GM18511 (cell line): Measurements from ENCODE around the gene SAC3D1.
"Not testable (repeated sequence)": the region's sequence is repeated elsewhere in the genome, so short reads cannot be mapped to it uniquely, and the experiment has no call there.

Experiments used
- ATAC-seq: cut with Tn5 transposase; IDR thresholded peaks from one replicate; pipeline ENCODE4 v1.9.1; 2021; ENCODE audit warnings: mild to moderate bottlenecking, moderate library complexity; ENCODE audit not compliant: unreplicated experiment

The SAC3D1 gene

DNA sequence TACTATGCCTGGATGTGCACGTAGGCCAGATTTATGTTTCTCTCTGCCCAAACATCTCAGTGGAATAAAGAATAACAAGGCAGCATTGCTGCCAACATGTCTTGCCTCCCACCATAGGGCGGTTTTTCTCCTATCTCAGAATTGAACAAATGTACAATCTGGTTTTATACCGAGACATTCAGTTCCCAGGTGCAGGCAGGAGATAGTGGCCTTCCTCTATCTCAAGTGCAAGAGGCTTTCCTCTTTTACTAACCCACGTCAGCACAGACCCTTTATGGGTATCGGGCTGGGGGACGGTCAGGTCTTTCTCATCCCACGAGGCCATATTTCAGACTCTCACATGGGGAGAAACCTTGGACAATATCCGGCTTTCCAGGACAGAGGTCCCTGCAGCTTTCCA, 17.5 kb upstream of the SAC3D1 start:
- ATAC-seq, result not testable (repeated sequence)

DNA sequence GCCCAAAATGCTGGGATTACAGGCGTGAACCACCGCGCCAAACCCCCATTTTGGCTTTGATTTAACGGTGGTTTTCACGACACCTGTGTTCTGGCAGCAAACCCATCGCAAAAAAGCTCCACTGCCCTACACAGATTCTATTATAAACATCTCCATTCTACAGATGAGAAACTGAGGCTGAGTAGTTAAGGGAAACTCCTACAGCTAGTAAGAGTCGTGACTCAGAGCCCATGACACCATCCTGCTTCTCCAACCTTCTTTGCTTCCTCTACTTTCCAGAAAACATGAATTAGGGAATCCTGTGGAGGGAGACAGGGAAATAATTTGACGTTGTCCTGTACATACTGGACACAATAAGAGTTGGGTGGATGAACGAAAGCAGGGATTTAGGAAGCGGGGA, 14.2 kb upstream of the SAC3D1 start:
- no peak for ATAC-seq

DNA sequence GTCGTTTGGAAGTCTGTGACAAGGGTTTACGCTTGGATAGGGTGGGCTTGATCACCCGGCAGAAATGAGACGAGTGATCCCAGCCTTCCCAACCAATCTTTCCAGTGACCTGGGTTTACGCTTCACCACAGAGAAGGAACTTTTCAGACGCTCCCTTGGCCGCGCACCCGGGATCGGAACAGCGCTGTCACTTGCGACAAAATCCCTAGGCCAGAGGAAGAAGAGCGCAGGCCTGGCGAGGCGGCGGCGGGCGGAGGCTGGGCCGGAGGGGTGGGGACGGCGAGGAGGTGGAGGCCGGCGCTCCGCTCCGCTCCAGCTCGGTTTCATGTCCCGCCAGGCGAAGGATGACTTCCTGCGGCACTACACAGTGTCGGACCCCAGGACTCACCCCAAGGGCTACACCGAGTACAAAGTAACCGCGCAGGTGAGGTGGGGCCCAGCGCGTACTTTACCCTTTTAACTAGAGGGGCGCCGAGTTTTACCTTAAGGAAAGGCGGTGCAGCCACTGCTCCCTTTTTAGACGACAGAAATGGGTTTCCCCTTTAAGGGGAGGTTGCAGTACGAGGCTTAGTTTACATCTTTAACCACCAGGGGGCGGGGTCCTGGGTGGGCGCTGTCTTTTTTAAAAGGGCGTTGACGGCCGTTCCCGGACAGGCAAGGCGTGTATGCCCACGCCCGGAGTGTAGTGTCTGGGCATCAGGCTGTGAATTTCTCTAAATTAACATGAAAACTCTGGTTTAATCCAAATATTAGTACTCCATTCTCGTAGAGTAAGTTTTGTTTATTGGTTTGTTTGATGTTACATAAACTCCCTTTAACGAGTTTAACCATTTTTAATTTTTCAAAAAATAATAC, 13.6 kb upstream of the SAC3D1 start, which contains the start of gene SNX15:
SNX15 (plus strand) TSS at position 227 of the 855 bp plus-strand sequence; CDS start at position 326, 99 bp downstream.
- ATAC-seq, result peak; percentile 93

DNA sequence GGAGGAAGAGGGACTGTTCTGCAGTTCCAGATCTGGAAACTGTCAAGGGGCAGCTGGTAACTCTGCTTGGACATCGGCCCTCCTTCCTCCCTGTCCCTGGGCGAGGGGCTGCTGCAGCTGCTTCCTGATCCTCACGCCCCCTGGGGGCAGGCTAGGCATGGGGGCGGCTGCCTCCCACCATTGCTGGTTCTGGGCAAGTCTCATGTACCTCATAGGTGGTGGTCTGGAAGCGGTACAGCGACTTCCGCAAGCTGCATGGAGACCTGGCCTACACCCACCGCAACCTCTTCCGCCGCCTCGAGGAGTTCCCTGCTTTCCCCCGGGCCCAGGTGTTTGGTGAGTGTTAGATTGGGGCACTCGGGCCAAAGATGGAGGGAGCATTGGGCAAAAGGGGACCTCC, 8.8 kb upstream of the SAC3D1 start:
- no peak for ATAC-seq

DNA sequence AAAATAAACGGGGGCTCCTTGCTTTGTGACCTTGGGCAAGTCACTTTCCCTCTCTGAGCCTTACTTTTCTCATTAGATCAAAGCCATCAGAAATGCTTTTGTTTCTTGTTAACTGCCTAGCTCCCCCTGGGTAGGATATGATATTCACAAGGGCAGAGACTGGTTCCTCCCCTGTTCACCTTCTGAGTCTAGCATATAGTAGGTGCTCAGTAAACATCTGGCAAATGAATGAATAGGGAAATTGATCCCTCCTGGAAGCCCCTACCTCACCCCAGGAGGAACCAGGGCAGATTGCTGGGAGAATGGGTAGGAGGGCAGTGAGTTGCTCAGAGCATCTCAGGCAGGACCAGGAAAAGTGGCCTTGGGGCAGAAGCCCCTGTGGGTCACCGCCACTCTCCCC, 6.6 kb upstream of the SAC3D1 start:
- ATAC-seq, result no peak

DNA sequence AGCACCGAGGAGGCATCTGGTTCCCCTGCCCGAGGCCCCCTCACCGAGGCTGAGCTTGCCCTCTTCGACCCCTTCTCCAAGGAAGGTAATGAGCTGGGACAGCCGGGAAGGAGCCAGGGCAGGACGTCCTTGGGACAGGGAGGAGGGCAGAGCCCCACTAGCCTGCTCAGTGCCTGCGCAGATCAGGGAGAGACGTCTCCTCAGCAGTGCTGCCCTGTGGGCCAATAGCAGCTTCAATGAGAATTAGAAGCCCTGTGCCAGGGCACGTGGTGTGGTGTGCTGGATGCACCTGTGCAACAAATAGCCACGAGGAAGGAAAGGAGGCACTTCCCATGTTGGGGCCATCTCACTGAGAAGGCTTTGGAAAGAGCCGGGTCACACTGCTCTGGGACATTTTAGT, 5.4 kb upstream of the SAC3D1 start:
- ATAC-seq, result no peak

DNA sequence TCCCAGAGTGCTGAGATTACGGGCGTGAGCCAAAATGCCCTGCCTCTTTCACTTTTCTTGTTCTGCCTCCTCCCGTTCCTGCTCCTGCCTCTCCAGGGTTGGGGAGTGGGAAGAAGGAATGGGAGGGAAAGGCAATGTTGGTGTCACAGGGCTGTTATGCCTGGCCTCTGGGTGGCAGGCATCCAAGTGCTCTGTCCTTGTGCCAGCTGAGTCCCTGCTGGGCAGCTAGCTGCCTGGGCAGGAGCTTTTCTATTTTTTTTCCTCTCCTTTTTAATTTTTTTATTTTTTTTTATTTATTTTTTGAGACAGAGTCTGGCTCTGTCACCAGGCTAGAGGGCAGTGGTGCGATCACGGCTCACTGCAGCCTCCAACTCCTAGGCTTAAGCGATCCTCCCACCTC, 4.1 kb upstream of the SAC3D1 start:
- no peak for ATAC-seq

DNA sequence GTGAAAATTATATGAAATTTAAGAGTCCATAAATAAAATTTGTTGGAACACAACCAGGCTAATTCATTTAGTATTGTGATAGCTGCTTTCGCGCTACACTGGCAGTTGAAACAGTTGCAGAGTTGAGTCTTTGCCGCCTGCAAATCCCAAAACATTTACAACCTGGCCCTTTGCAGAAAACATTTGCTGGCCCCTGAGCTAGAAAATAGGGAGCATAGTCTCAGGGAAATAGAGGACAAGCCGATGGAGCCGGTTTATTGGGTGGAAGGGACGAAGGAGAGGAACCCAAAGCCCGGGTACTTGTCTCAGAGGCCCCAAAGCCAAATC, 527 bp upstream of the SAC3D1 start:
- ATAC-seq, result no peak

DNA sequence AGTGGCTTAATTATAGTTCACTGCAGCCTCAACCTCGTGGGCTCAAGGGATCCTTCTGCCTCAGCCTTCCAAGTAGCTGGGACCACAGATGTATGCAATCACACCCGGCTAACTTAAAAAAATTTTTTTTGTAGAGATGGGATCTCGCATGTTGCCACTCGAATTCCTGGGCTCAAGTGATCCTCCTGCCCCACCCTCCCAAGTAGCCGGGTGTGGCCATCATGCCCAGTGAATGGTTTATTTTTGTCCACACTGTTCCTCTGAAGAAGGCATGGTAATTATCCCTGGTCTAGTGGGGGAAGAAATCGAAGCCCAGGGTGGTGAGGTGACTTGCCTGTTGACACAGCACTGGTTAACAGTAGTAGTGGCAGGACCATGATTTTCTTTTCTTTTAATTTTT, 1.9 kb downstream of the SAC3D1 start:
- no peak for ATAC-seq

DNA sequence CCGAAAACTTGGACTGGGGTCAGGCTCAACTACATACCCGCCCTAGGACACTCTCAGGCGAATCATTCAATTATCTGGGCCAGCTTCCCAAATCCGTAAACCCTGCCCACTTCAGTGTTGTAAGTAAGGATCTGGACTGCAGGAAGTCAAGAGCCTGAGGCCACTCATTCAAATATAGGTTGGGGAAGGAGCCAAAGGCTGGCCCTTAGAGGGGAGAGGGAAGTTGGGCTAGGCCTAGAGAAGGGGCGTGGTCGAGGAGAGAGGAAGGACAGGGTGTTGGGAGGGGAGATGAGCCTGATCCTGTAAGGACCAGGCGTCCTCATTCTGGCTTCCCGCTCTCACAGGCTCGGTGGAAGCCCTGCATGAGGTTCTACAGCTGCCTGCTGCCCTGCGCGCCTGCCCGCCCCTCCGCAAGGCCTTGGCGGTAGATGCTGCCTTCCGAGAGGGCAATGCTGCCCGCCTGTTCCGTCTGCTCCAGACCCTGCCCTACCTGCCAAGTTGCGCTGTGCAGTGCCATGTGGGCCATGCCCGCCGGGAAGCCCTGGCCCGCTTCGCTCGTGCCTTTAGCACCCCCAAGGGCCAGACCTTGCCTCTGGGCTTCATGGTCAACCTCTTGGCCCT, 3.0 kb downstream of the SAC3D1 start:
- no peak for ATAC-seq

DNA sequence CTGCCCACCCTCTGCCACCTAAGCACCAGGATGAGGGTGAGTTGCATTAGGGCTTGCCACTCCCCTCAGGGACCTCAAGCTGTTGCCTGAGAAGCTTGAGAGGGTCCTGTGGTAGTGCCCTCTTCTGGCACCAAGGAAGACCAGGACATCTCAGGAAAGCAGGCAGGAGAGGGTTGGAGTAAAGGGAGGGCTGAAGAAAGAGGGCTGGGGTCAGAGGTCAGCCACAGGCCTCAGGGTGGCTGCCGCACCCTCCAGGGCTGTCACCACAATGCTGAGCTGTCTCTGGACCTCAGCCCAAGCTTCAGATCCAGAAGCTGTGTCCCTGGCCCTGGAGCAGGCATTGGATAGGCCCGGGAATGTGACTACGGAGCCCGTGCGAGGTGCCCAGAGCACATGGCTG, 4.1 kb downstream of the SAC3D1 start:
- no peak for ATAC-seq

DNA sequence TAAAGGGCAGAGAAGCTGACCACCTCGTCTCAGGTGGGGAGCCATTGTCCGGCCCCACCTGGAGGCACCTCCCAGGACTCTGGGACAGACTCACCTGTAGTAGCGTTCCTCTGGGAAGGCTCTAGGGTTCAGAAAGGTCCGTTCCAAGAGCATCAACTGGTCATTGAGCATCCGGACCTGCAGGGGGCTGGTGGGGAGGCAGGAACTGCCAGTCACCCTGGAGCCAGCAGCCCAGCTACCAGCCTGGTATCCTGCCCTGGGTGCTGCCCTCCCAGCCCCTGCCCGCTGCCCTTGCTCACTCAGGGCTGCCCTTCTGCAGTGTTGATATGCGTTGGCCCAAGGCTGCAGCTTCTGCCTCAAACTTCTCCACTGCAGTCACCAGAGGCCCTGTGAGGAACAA, 4.7 kb downstream of the SAC3D1 start:
- no peak for ATAC-seq

DNA sequence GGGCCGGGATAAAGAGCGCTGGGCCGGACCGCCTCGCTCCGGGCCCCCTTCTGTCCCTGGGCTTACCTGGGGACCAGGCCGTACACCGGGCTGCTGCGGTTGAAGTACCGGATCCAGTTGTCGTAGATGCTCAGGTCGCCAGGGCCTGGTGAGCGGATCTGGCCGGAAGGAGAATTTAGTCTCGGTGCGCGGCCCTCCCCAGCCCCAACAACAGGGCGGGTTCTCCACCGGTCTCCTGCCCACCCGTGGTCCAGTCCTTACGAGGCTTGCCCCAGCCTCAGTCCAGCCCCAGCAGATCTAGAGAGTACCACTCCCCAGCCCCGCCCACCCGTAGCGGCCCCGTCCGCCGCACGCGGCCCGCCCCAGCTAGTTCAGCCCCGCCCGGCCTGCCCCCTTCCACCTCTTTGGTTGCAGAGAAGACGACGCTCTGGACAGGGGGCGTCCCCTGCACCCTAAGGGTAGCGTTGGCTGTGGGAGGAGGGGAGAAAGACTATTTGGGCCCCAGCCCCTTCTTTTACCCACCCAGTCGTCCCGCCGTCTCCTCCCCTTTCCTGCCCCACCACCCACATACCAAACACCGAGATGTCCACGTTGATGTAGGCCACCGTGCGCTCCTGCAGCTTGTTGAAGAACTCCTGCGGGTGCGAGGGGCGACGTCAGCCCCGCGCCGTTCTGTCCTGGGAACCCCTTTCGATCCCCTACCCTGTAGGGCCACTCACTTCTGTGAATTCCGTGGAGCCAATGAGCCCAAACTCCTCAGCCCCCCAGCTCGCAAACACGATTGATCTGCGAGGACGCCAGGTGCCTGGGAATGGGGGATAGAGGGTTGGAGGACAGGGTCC, 6.8 kb downstream of the SAC3D1 start:
- ATAC-seq, result no peak

DNA sequence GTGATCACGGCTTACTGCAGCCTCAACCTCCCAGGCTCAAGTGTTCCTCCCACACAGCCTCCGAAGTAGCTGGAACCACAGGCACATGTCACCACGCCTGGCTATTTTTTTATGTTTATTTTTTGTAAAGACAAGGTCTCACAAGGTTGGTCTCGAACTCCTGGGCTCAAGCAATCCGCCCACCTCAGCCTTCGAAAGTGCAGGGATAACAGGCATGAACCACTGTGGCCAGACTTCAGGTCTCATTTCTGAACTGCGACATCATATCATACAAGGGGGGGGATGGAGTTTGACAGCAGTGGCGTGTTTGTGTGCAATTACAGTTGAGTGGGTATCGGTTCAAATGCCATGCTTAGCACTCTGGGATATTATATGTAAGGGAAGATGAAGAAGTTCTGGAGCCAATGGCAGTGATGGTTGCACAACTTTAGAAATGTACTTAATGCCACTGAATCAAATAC, 10.4 kb downstream of the SAC3D1 start:
- no peak for ATAC-seq

DNA sequence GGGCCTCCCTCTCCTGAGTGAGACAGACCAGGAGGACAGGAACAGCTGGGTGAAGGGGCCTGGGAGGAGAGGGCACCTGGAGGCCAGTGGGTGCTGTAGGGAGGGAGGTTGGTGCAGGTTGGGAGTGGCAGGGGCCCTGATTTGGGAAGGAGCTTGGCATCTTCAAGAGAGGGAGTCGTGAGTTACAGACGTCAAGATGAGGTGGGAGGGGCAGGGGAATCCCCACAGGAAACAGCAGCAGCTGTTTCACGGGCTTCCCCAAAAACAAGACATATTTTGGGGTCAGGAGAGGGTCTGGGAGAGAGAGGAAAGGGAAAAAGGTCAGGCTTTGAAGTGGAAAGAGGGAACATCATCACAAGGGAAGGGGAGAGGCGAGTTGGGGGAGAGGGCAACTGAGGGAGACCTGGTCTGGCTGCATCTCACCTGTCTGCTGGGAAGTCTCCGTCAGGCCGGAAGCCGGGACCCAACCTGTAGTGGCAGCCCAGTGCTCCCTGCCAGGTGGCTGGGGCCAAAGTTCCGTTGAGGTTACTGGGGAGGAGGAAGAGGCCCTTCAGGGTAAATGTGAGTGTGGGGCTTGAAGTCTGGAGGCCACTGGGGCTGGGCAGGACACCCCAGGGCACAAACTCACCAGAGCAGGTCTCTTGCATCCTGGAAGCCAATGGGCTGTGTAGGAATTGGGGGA, 13.0 kb downstream of the SAC3D1 start:
- no peak for ATAC-seq

DNA sequence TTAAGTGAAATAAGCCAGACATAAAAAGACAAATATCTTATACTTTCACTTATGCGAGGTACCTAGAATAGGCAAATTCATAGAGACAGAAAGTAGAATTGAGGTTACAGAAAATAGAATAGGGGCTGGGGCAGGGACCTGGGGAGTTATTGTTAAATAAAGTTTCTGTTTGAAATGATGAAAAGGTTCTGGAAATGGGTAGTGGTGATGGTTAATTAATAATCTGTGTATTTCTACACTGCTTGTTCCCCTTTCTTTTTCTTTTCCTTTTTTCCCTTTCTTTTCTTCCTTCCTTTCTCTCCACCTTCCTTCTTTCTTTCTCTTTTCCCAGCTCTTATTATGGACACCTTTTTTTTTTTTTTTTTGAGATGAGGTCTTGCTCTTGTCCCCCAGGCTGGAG, 14.5 kb downstream of the SAC3D1 start:
- no peak for ATAC-seq

DNA sequence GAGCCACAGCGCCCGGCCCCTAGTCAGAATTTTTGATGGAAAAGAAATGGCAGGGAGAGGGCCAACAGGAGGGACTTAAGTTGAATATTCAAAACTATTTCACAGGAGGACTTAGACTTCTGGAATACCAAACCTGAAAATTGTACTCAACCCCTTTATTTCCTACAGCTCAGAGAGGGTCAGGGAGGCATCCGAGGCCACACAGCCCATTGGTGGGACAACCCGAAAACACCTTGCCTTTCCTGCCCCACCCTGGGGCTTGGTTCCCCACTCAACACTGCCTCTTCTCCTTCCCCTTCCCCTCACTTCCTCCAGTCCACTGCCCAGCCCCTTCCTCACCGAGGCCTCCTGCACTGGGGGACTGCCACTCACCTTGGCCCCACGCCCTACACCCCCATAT, 16.0 kb downstream of the SAC3D1 start:
- ATAC-seq, result no peak

DNA sequence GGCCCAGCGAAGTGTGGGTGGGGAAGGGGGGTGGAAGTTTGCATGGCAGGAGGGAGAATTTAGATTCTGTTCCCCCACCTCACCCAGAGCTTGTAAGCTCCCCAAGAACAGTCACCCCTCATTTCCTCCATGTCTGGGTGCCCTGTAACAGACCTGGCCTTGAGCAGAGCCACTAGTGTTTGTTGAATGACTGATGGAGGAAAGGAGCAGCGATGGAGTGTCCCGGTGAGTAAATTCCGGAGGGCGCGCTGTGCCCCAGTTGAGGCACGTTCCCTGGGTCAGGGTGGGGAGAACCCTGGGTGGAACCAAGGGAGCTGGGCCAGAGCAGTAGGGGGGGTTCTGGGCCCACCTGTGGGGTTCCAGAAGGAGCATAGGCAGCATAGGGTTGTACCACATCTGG, 16.5 kb downstream of the SAC3D1 start:
- no peak for ATAC-seq

DNA sequence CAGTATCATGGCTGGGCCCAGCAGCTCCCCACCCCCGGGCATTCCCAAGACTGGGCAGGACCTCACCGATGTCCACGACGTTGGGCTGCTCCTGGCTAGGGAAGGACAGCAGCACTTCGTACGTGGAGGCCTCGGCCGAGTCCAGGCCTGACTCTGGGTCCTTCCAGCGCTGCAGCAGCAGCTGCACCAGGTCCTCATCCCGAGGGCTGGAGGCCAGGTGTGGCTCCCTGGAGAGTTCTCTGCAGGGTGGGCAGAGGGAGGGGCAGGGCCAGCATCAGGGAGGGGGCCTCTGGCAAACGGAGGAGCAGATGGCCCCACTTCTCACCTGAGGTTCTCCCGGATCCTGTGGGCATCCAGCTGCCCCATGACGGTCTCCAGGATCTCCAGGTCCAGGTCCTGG, 17.0 kb downstream of the SAC3D1 start:
- no peak for ATAC-seq

DNA sequence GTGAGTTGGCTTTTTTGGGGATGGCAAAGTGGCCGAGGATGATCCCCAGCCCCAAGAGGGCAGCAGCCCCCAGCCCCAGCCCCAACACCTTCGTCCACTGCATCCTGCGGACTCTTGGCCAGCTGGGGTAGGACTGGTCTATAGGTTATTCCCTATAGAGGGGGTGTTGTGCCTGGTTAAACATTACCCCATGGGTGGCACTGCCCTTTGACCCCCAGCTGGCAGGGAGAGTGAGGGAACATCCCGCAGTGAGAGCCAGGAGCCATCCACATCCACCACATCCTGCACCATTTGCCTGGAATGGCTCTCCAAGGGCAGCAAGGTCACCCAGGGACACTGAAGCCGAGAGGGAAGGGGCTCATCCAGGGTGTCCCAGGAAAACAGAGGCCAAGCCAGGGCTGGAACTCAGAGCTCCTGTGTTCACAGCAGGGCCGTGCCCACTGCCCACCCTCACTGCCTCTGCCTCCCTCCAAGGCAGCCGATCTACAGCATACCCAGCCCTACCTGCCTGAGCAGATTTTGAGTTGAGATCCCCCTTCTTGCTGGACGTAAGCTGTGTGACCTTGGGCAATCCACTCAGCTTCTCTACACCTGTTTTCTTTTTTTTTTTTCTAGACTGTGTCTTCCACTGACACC, 17.5 kb downstream of the SAC3D1 start, which contains the start of gene NAALADL1:
NAALADL1 (minus strand) TSS at position 135 of the 636 bp plus-strand sequence; CDS start at position 103, 32 bp downstream.
- ATAC-seq, result no peak
